HepG2 (cell line): ENCODE data around the gene VPS4A. TPM values are rescaled to one million over a fixed set of nuclear protein-coding genes. Genes with fewer than 3 reads are reported as not detected.

Experiments
- ADNP ChIP-seq: sonication (generic); formaldehyde crosslinking; IDR thresholded peaks from 2 replicates; pipeline ENCODE4 v1.4.0; 2020; ENCODE audit warnings: missing genetic modification reagents
- ATF2 ChIP-seq: sonication (generic); formaldehyde crosslinking; IDR thresholded peaks from 2 replicates; pipeline ENCODE4 v1.4.0; 2020; ENCODE audit warnings: missing genetic modification reagents
- BORCS8-MEF2B ChIP-seq: sonication (generic); formaldehyde crosslinking; IDR thresholded peaks from 2 replicates; pipeline ENCODE4 v1.8.0; 2022; ENCODE audit warnings: mild to moderate bottlenecking, missing genetic modification reagents
- CCAR2 ChIP-seq: fragments of 200-400 bp; formaldehyde crosslinking; optimal IDR thresholded peaks from 2 replicates; pipeline ENCODE3; 2018; ENCODE audit warnings: low read depth, mild to moderate bottlenecking, low read length, moderate library complexity
- CREBL2 ChIP-seq: sonication (generic); formaldehyde crosslinking; IDR thresholded peaks from 2 replicates; pipeline ENCODE4 v1.8.1; 2023; ENCODE audit warnings: missing genetic modification reagents, mild to moderate bottlenecking, borderline replicate concordance
- ELF1 ChIP-seq: sonication (generic); formaldehyde crosslinking; IDR thresholded peaks from 2 replicates; pipeline ENCODE4 v1.4.0; 2020; ENCODE audit warnings: missing genetic modification reagents
- FOXK2 ChIP-seq: fragments of 450-650 bp; IDR thresholded peaks from 2 replicates; pipeline ENCODE4 v1.6.1; 2016
- HDAC6 ChIP-seq: fragments of 200-600 bp; sonication (generic); IDR thresholded peaks from 2 replicates; pipeline ENCODE4 v1.7.0; 2017; ENCODE audit warnings: mild to moderate bottlenecking, antibody characterized with exemption, low read length, low read depth
- HNF1B ChIP-seq: sonication (generic); formaldehyde crosslinking; IDR thresholded peaks from 2 replicates; pipeline ENCODE4 v1.5.1; 2020; ENCODE audit warnings: mild to moderate bottlenecking, moderate library complexity, missing genetic modification reagents
- ONECUT2 ChIP-seq: sonication (generic); formaldehyde crosslinking; IDR thresholded peaks from 2 replicates; pipeline ENCODE4 v1.4.0; 2020; ENCODE audit warnings: missing genetic modification reagents
- PAWR ChIP-seq: sonication (generic); formaldehyde crosslinking; IDR thresholded peaks from 2 replicates; pipeline ENCODE4 v1.4.0; 2020; ENCODE audit warnings: missing genetic modification reagents, mild to moderate bottlenecking, borderline replicate concordance
- RXRA ChIP-seq: sonication (generic); formaldehyde crosslinking; IDR thresholded peaks from 2 replicates; pipeline ENCODE4 v1.5.1; 2020; ENCODE audit warnings: missing genetic modification reagents
- SALL2 ChIP-seq: sonication (generic); formaldehyde crosslinking; IDR thresholded peaks from 2 replicates; pipeline ENCODE4 v1.8.1; 2023; ENCODE audit warnings: mild to moderate bottlenecking, missing genetic modification reagents, inconsistent platforms
- USF2 ChIP-seq, 2 experiments: sonication (generic) in 1 of 2; formaldehyde crosslinking in 1 of 2; IDR thresholded peaks; 2 replicates each; pipeline versions ENCODE4 v1.5.1 to v1.6.1; 2011 to 2020; ENCODE audit warnings: borderline replicate concordance in 1 of 2, low read depth in 1 of 2, low read length in 1 of 2, mild to moderate bottlenecking in 1 of 2, missing genetic modification reagents in 1 of 2, moderate library complexity in 1 of 2
- YEATS2 ChIP-seq: sonication (generic); formaldehyde crosslinking; IDR thresholded peaks from 2 replicates; pipeline ENCODE4 v1.4.0; 2020; ENCODE audit warnings: missing genetic modification reagents, borderline replicate concordance
- ZBTB3 ChIP-seq: sonication (generic); formaldehyde crosslinking; IDR thresholded peaks from 2 replicates; pipeline ENCODE4 v1.4.0; 2020; ENCODE audit warnings: low read depth, mild to moderate bottlenecking, moderate library complexity, missing genetic modification reagents, borderline replicate concordance
- ZFP41 ChIP-seq: sonication (generic); formaldehyde crosslinking; IDR thresholded peaks from 2 replicates; pipeline ENCODE4 v1.4.0; 2020; ENCODE audit warnings: mild to moderate bottlenecking, missing genetic modification reagents, borderline replicate concordance
- ZNF44 ChIP-seq: sonication (generic); formaldehyde crosslinking; IDR thresholded peaks from 2 replicates; pipeline ENCODE4 v1.5.1; 2020; ENCODE audit warnings: mild to moderate bottlenecking, missing genetic modification reagents
- ZNF441 ChIP-seq: sonication (generic); formaldehyde crosslinking; IDR thresholded peaks from 2 replicates; pipeline ENCODE4 v1.7.0; 2021; ENCODE audit warnings: missing genetic modification reagents, borderline replicate concordance
- ZNF530 ChIP-seq: sonication (generic); formaldehyde crosslinking; IDR thresholded peaks from 2 replicates; pipeline ENCODE4 v1.5.0; 2020; ENCODE audit warnings: low read depth, mild to moderate bottlenecking, missing genetic modification reagents
- ZNF563 ChIP-seq: sonication (generic); formaldehyde crosslinking; IDR thresholded peaks from 2 replicates; pipeline ENCODE4 v1.8.0; 2022; ENCODE audit warnings: mild to moderate bottlenecking, moderate library complexity, missing genetic modification reagents
- ZNF850 ChIP-seq: sonication (generic); formaldehyde crosslinking; conservative IDR thresholded peaks from 2 replicates; pipeline ENCODE4 v1.9.0; 2021; ENCODE audit warnings: mild to moderate bottlenecking, missing genetic modification reagents
- ZSCAN9 ChIP-seq: IDR thresholded peaks from 2 replicates; pipeline ENCODE4 v1.6.1; 2016; ENCODE audit warnings: borderline replicate concordance
- polyA plus RNA-seq, 8 experiments: library from polyadenylated mRNA; depleted of rRNA in 3 of 8; stranded (reverse) in 7 of 8; unstranded in 1 of 8; fragments of >200 nt; fragmentation: Illumina TruSeq in 4 of 8; extraction: Trizol in 4 of 8; gene quantifications; 2 replicates each; pipeline versions ENCODE4 v1.2.1 to v1.2.3, GENCODE V29; 2011 to 2016; ENCODE audit warnings: low read depth in 4 of 8, missing spikeins in 1 of 8, mixed read lengths in 1 of 8; ENCODE audit not compliant: insufficient read depth in 1 of 8
- total RNA-seq, 5 experiments: library from RNA; depleted of rRNA; stranded (reverse); fragments of >200 nt; fragmentation: Illumina TruSeq; extraction: Trizol; gene quantifications; 2 replicates each; pipeline ENCODE4 v1.2.3, GENCODE V29; 2016; ENCODE audit warnings: low read depth in 1 of 5

Gene VPS4A
- total and polyA plus RNA-seq, 2 of the 13 experiments (the other 11 are each of a cell fraction or from before 2014, with no cell fraction given): 13.2 to 27.9 TPM

GRCh38 chr16:69311533-69312387 is 610 bp downstream of the VPS4A start (continued):
- peak; percentile 67 for TF ChIP-seq HNF1B
- TF ChIP-seq SALL2: peak; percentile 79
- no peak for TF ChIP-seq USF2 (IDR thresholded peaks at IDR 0.05; ENCODE audit: low read depth, low read length)
- TF ChIP-seq USF2 (CRISPR knock-in tag; IDR thresholded peaks at IDR 0.05; ENCODE audit: borderline replicate concordance): no peak
- TF ChIP-seq PAWR (CRISPR knock-in tag): 0 out of 2 replicates have a peak, but pooled peaks have one; percentile 57
- no peak; the same call in 1 of the 2 replicates for TF ChIP-seq CREBL2
- TF ChIP-seq ZFP41 (CRISPR knock-in tag): no peak
- TF ChIP-seq FOXK2: no peak
- TF ChIP-seq ZNF563: peak; percentile 97; the same call in 1 of the 2 replicates
- peak; percentile 35; the same call in 1 of the 2 replicates for TF ChIP-seq YEATS2
- no peak for TF ChIP-seq CCAR2
- no peak; the same call in 1 of the 2 replicates for TF ChIP-seq ONECUT2
- TF ChIP-seq BORCS8-MEF2B (CRISPR knock-in tag): no peak
- TF ChIP-seq RXRA (CRISPR knock-in tag): peak; percentile 49
- no peak for TF ChIP-seq ZNF530 (CRISPR knock-in tag)
- no peak for TF ChIP-seq ZNF850 (CRISPR knock-in tag)
- TF ChIP-seq ZBTB3 (CRISPR knock-in tag): no peak
- peak; percentile 13; the same call in 1 of the 2 replicates for TF ChIP-seq ZNF441 (CRISPR knock-in tag)
- peak; percentile 52; the same call in 1 of the 2 replicates for TF ChIP-seq ATF2 (CRISPR knock-in tag)
- no peak for TF ChIP-seq HDAC6
- no peak for TF ChIP-seq ZNF44 (CRISPR knock-in tag)
- no peak for TF ChIP-seq ZSCAN9 (CRISPR knock-in tag)
- peak; percentile 39; the same call in 1 of the 2 replicates for TF ChIP-seq ELF1 (CRISPR knock-in tag)
- TF ChIP-seq ADNP (CRISPR knock-in tag): peak; percentile 73; the same call in 1 of the 2 replicates
